DOHH2 (cell line): ENCODE measurements around the gene BICRA.

ENCODE experiments used
- EZH2phosphoT487 ChIP-seq: fragments of 200-600 bp; sonication (generic); IDR thresholded peaks from 2 replicates; pipeline ENCODE4 v1.6.1; 2017; ENCODE audit warnings: borderline replicate concordance, mild to moderate bottlenecking, antibody characterized with exemption, low read length, moderate library complexity, mixed read lengths
- TF ChIP-seq, protein P1 (sequence below): fragments of 200-600 bp; sonication (generic); IDR thresholded peaks from one replicate; pipeline ENCODE4 v1.5.1; 2014; ENCODE audit warnings: antibody characterized with exemption, mild to moderate bottlenecking, low read depth, low read length; ENCODE audit not compliant: poor library complexity, severe bottlenecking

GRCh38 chr19:47633517-47633916 lies 24.6 kb downstream of the BICRA start:
- TF ChIP-seq, protein P1, sequence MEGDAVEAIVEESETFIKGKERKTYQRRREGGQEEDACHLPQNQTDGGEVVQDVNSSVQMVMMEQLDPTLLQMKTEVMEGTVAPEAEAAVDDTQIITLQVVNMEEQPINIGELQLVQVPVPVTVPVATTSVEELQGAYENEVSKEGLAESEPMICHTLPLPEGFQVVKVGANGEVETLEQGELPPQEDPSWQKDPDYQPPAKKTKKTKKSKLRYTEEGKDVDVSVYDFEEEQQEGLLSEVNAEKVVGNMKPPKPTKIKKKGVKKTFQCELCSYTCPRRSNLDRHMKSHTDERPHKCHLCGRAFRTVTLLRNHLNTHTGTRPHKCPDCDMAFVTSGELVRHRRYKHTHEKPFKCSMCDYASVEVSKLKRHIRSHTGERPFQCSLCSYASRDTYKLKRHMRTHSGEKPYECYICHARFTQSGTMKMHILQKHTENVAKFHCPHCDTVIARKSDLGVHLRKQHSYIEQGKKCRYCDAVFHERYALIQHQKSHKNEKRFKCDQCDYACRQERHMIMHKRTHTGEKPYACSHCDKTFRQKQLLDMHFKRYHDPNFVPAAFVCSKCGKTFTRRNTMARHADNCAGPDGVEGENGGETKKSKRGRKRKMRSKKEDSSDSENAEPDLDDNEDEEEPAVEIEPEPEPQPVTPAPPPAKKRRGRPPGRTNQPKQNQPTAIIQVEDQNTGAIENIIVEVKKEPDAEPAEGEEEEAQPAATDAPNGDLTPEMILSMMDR = no peak
- no peak for TF ChIP-seq EZH2phosphoT487
